ENCODE data around the gene PARP15.

DNA sequence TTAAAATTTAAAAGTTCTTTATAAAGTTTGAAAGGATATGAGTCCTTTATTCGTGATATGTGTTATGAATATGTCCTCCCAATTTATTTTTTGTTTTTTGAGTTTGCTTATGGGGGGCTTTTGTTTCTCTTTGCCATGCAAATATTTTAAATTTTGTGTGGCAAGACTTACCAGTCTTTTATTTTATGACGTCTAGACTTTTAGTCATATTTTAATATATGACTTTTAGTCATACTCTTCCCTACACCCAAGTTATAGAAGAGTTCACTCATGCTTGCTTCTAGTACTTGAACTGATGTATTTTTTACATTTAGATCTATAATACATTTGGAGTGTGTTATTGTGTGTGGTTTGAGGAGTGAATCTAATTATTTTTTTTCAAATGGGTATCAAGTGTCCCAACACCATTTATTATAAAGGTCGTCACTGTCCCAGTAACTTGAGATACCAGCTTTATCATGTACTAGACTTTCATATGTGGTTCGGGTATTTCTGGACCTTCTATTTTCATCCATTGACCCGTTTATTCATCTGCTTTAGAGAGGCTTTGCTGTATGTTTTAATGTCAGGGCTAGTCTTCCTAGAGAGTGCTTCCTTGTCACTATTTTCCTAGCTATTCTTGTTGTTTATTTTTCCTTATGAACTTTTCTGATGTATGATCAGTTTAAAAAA lies 755 bp downstream of the PARP15 start:
- TF ChIP-seq, protein P1, sequence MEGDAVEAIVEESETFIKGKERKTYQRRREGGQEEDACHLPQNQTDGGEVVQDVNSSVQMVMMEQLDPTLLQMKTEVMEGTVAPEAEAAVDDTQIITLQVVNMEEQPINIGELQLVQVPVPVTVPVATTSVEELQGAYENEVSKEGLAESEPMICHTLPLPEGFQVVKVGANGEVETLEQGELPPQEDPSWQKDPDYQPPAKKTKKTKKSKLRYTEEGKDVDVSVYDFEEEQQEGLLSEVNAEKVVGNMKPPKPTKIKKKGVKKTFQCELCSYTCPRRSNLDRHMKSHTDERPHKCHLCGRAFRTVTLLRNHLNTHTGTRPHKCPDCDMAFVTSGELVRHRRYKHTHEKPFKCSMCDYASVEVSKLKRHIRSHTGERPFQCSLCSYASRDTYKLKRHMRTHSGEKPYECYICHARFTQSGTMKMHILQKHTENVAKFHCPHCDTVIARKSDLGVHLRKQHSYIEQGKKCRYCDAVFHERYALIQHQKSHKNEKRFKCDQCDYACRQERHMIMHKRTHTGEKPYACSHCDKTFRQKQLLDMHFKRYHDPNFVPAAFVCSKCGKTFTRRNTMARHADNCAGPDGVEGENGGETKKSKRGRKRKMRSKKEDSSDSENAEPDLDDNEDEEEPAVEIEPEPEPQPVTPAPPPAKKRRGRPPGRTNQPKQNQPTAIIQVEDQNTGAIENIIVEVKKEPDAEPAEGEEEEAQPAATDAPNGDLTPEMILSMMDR (conservative IDR thresholded peaks at IDR 0.05; ENCODE audit: low read depth in 2 of 2) = no peak
- no peak for TF ChIP-seq EZH2 (IDR thresholded peaks at IDR 0.05; ENCODE audit: low read depth, unreplicated experiment)
- no peak for TF ChIP-seq POLR2AphosphoS5 (IDR thresholded peaks at IDR 0.05; ENCODE audit: low read depth)
- TF ChIP-seq STAT1 (IDR thresholded peaks at IDR 0.05; ENCODE audit: unreplicated experiment) = no peak
- TF ChIP-seq, protein P2, sequence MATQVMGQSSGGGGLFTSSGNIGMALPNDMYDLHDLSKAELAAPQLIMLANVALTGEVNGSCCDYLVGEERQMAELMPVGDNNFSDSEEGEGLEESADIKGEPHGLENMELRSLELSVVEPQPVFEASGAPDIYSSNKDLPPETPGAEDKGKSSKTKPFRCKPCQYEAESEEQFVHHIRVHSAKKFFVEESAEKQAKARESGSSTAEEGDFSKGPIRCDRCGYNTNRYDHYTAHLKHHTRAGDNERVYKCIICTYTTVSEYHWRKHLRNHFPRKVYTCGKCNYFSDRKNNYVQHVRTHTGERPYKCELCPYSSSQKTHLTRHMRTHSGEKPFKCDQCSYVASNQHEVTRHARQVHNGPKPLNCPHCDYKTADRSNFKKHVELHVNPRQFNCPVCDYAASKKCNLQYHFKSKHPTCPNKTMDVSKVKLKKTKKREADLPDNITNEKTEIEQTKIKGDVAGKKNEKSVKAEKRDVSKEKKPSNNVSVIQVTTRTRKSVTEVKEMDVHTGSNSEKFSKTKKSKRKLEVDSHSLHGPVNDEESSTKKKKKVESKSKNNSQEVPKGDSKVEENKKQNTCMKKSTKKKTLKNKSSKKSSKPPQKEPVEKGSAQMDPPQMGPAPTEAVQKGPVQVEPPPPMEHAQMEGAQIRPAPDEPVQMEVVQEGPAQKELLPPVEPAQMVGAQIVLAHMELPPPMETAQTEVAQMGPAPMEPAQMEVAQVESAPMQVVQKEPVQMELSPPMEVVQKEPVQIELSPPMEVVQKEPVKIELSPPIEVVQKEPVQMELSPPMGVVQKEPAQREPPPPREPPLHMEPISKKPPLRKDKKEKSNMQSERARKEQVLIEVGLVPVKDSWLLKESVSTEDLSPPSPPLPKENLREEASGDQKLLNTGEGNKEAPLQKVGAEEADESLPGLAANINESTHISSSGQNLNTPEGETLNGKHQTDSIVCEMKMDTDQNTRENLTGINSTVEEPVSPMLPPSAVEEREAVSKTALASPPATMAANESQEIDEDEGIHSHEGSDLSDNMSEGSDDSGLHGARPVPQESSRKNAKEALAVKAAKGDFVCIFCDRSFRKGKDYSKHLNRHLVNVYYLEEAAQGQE (IDR thresholded peaks at IDR 0.05; ENCODE audit: unreplicated experiment) = no peak
- no peak for TF ChIP-seq CREB1 (CRISPR knock-in tag; IDR thresholded peaks at IDR 0.05; ENCODE audit: low read depth)
- no peak for TF ChIP-seq ZNF114 (CRISPR knock-in tag; IDR thresholded peaks at IDR 0.05)
